HG03097 (cell line): ENCODE measurements around the gene MSL3B.

Experiments
- ATAC-seq: cut with Tn5 transposase; IDR thresholded peaks from one replicate; pipeline ENCODE4 v1.9.1; 2021; ENCODE audit not compliant: unreplicated experiment, low FRiP score

The MSL3B gene

DNA sequence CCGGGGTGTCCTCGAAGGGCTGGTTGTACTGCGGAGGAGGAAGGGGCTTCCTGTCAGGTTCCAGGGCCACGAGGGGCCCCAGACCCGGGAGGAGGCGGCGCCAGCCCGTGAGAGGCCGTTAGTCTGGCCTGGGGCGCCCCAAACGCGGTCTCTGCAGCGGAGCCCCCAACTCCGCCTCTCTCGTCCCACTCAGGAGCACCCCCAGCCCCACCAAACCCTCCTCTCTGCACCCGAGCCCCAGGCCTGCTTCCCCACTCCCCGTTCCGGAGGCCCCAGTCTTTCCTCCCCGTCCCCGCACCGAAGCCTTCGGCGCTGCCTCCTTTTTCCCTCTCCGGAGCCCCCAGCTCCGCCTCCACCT, 14.3 kb downstream of the MSL3B start:
- ATAC-seq = no peak

DNA sequence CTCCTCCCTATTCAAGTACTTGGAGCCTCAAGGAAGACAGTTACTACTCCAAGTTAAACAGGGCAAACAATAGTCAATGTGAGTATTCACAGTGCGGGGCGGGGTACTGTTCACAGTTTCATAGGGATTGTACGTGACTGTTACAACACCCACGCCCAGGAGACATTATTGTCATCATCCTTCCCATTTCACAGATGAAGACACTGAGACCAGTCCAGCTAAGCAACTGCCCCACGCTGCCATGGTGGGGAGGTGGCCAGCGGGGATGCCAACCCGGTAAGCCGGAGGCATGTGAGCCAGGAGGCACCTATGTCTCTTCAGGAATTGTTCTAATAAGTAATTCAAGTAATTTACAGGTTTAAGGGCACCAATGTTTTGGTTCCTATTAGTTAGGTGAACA, 14.8 kb downstream of the MSL3B start:
- ATAC-seq = no peak

DNA sequence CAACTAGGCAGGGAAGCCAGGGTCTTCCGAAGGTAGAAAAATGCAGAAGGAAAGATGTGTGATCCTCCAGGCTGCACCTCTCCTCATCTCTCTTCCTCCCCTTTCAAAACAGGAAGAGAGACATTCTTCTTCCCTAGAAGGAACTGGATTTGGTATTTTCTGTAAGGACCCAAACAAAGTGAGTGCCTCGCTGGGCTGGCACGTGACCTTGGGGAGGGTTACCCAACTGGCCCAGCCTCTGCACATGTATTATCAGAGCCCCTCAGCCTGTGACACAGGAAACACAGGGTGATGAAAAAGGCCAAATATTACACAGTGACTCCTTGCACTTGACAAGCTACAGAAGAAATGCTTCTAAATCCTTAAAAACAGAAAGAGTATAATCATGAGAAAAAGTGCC, 16.1 kb downstream of the MSL3B start:
- no peak for ATAC-seq

DNA sequence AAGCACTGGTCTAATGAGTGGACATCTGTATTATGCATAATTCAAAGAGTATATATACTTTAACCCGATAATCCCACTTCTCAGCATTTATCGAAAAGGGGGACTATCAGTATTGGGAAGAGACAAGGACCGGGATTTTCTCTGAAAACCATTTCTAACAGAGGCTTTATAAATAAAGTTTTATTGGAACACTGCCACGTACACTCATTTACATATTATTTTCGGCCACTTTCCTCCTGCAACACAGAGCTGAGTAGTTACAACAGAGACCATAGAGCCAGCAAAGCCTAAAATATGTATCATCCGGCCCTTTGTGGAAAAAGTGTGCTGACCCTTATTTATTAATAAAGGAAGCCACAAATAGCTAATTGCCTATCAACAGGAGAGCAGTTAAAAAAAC, 17.0 kb downstream of the MSL3B start:
- ATAC-seq = no peak

DNA sequence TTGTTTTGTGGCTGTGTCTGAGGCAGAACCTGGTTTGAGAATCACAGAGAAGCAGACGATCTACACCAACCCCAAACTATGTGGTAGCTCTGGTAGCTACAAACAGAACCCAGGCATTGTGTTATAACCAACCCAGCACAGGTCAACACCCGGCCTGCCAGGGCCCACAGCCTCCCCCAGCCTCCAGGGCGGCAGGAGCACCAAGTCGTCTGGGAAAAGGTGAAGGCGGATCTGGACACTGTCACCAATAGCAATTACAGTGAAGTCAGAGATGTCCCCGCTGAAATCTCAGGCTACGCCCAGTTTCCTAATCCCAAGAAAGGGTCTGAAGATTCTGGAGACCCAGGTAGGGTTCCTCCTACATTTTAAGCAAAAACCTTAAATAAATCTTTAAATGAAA, 17.4 kb downstream of the MSL3B start:
- no peak for ATAC-seq

DNA sequence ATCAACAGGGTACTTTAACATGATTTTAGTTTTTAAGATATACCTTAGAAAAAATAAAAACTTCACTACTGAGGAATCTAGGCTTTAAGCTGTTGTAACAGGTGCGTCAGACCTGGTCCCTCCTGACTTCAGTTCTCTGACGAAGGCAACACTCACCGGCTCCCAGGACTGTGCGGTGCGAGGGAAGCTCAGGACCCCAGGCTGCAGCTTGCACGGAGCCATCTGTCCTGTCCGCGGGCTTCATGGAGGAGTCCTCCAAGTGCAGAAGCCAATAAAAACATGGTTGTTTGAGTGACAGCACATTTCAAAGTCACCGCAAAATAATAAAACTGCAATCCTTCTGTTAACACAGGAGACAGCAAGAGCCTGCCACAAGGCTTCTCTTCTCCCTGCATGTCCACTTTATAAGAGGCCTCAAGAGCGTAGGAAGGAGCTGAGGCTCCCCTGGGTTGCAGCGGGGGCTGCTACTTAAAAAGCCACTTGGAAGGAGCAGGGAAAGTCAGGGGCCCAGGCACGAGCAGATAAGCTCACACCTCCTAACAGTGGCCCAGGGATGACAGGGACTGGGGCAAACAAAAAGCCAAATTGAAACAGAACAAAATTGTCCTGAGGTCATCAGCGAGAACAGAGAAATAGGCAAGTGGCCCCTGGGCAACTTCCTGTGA, 18.4 kb downstream of the MSL3B start:
- ATAC-seq = no peak

DNA sequence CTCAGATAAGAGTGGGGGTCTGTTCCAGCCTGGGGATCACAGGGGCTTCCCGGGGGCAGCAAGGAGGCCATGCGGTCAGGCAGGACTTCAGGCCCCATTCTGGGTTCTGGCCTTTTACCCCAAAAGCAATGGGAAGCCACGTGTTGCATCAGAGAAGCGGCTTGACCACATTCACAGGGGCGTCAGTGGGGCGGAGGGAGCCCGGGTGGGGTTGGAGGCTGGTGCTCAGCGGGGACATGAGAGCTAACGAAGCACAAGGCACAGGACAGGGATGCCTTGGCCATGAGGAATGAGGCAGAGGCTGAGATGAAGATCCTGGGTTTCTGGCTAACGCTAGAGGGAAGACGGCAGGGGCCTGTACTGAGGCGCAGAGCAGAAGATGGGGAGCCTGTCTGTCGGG, 19.9 kb downstream of the MSL3B start:
- ATAC-seq = no peak

DNA sequence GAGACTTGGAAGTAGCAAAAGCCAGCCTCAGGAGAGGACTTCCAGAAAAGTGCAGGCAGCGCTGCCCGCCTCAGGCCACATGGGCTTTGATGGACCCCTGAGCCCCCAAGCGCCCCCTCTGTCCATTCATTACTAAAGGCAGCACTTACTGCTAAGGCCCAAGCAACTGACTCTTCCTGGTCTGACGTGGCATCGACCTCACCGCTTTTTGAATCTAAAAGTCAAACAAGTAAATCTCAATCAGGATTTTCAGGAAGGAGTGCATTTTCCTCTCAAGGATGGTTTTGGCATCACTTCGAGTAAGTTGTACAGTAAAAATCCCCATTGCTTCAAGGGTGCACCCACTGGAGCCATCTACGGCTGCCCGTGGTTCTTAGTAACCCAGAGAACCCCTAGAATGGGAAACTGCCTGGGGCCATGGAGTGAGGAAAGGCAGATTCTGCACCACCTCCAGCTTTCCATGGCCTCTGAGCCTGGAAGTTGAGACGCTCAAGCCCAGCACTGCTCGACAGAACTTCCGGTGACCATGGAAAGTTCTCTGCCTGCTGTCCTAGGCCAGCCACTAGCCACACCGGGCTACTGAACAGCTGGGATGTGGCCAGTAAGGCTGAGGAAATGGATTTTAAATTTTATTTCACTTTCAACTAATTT, 20.8 kb downstream of the MSL3B start:
- no peak for ATAC-seq

DNA sequence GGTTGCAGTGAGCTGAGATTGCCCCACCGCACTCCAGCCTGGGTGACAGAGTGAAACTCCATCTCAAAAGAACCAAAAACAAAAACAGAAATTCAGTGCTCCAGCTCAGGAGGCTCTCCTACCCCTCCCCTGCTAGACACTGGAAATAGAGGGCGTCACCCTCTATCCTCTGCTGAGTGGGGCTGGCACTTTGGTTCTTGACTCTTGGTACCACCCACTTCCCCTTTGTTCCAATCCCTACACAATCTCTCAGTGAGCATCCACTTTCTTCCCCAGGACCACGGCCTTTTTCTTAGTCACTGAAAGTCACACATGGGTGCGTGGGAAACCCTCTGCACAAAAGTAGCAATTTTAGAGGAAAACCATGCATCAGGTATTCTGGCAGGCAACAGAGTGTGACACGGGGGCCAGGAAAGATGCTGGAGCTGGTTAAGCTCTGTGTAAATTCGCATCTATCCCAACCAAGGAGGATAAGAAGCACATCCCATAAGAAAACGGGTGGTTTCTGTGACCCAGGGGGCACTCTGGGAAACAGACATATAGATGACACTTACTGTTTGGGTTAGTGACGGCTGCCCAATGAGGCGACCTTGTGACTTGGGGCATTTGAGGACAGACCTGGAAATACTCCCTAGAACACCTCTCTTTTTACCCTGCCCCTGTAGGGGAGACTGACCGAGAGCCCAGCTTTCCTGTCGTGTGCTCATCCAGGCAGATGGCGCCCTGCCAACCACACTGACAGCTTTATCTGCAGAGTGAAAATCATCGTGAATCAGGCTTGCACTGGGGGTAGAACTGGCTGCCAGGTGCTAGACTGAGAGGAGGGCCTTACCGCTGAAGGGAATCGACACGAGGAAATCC, 21.6 kb downstream of the MSL3B start:
- ATAC-seq = no peak

DNA sequence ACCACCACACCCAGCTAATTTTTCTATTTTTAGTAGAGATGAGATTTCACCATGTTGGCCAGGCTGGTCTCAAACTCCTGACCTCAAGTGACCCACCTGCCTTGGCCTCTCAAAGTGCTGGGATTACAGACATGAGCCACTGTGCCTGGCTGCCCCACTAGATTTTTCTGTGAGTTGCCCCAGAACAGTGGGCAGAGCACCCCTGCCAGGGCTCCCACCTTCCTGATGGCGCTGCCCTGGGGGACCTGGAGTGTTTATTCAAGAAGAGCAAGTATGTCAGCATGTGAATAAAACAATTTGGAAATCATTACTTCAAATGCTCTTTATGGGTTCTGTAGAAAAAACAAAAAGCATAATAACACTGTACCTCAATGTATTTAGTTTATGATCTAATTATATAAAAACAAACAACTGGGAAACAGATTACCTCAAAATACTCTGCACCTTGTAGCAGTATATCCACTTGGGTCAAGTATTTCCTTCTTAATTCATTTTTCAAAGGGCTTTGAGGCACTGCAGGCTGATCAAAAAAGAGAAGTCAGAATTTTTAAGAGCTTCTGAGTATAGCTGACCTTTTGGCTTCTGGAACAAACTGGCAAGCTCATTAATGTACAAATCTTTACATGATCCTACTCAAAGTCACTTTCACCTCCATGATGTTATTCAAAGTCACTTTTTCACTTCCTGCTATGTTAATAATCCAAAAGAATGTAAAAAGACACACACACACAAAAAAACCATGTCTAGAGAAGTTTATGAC, 22.7 kb downstream of the MSL3B start:
- ATAC-seq = no peak

DNA sequence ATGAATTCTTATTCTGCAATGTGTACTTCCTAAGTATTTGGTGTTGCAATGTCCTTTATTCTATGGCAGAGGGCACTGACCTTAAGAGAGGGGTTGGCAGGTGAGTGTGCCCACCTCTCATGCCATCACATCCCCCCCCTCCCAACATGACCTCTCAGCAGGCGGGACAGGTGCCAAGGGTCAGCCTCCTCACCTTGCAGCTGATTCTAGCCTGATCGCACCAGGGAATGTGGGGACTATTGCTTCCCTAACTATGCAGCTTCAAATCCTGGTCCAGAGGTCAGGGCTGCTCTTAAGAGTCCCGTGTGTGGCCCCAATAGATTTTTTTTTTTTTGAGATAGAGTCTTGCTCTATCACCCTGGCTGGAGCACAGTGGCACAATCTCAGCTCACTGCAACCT, 23.4 kb downstream of the MSL3B start:
- ATAC-seq = no peak

DNA sequence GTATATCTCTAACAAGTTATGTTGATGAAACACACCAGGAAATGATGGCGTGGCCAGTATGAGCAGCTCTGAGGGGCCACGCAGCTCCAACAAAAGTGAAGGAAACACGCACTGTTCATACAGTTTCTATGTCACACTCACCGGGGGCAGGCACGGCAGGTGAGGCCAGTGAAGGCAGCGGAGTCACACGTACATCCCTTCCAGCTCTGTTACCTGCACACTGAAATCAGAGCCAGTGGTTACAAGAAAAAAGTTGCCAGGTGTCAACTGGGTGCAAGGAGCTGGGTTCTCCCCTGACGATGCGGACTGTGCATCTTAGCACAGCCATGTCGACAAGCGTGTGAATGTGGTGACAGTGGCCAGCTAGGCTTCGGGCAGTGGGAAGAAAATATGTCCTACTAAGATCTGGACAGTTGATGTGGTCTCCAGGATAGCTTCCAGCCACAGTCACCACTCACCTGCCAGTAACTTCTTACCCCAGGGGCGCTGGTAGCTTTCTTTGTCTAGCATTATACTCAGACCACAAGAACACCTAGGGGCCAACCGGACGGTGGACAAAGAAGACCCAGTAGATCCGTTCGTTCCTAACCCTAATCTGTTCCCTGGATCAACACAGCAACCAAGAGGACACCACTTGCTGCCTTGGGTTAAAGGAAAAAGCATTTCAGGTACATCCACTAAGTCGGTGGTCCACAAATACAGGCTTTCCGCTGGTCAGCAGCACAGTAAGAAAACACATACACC, 23.9 kb downstream of the MSL3B start:
- no peak for ATAC-seq

DNA sequence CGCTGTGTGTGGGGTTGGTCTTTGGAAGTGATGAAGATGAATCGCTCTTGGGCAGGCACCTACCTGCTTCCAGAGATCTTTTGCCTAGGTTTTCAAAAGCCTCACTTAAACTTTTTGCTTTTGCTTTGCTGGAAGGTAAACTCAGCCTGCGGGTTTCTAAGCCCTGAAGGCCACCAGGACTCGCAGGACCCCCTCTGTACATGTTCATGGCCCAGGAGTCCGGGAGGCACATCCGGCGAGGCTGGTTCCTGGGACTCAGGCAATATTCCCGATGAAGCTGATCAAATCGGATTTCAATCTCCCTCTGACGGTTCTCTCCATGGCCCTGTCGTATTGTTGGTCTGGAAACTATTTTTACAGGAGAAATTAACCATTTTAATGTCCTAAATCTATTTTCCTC, 27.0 kb downstream of the MSL3B start:
- no peak for ATAC-seq

DNA sequence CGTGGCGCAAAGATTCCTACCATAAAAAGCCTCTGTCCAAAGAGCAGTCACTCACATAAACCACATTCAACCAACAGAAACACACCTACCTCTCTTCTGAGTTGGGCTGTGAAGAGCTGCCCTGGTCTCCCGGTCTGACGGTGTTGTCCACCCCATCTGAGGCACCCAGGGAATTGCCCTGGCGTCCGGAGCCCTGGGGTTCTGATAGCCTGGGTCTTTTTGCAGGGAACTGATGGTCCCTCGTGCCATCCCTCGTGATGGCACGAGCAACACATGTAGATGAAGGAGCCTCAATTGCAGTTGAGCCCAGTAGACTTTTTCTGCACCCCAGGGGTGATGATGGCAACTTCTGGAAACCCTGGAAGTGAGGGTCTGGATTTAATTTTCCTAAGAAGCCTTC, 27.7 kb downstream of the MSL3B start:
- ATAC-seq = no peak

DNA sequence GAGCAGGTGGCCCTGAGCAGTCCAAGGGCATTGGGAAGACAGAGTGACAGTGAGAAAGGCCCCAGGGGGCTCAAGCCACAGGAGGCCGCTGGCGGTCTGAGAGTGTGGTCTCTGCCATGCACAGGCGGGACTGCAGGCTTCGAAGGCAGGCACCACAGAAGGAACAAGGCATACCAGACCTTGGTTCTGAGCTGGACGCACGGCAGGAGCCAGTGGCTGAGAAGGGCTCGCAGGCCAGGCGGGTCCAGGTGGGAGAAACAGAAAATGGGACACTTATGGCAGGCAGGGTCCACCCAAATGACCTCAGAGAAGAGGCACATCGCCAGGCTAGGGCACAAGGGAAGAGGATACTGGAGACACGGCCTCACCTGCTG, 28.8 kb downstream of the MSL3B start:
- ATAC-seq = no peak

DNA sequence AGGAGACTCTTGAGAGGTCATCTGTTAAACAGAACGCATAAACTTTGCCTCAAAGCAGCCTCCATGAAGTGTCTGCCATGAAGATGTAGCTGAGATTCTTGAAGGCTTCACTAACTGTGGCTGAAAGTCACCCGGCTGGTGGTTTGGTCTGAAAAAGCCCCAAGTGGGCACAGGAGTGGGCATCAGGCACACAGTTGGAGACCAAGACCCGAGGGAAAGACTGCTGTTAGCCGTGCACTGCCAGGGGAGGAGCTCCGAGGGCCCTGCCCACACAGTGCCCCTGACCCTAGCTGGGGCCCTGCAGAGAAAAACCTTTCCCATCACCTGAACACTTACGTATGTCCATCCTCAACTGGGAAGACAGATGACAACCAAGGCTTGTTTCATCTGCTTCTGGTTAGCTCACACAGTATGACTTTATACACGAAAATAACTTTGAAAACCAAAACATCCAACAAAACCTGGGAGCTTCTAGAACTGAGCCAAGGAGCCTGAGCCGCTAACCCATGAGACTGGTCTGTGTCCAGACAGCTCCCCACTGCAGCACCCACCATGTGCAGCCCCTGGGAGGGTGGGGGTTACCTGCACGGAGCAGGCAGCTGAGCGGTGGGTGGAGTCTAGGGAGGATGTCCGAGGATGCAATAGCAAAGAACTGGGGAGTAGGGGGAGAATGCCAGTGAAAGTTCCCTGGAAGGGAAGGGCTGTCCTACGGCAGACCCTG, 29.3 kb downstream of the MSL3B start:
- no peak for ATAC-seq

DNA sequence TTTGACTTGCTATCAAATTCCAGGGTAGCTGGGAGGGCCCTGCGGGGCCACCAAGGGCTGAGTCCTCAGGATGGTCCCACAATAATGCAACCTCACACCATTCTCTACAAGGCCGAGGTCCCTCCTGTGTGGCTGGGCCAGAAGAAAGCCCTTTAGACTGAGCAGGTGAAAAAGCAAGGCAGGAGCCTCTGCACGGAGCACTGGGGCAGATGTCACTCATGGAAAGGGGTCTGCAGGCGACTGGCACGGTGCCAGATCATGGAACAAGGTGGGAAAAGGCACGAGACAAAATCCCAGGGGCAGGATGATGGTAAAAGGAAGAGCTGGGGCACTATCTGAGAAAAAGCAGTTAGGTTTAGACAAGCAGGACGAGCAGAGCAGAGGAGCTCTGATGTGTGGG, 29.9 kb downstream of the MSL3B start:
- no peak for ATAC-seq

DNA sequence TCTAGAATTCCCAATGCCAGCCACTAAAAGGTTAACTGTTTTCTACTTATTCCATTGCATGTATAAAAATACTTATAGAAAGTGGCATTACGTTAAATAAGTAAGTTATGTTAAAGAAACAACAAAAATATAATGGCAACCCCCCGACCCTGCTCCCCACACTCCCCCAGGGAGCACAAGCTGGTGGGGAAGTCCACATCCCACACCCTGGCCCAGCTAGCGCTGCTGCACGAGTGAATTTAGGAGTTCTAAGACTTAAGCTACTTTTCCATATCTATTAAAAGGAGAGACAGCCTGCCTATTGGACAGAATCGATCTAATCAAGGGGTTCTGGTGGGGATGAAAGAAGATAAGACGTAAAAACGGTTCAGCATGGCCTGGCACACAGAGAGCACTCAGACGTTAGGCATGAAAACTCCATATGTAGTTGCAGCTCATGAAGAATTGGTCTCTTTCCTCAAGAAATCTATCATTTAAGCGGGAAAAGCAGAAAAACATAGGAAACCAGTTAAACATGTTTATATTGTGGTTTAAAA, 30.4 kb downstream of the MSL3B start:
- no peak for ATAC-seq

DNA sequence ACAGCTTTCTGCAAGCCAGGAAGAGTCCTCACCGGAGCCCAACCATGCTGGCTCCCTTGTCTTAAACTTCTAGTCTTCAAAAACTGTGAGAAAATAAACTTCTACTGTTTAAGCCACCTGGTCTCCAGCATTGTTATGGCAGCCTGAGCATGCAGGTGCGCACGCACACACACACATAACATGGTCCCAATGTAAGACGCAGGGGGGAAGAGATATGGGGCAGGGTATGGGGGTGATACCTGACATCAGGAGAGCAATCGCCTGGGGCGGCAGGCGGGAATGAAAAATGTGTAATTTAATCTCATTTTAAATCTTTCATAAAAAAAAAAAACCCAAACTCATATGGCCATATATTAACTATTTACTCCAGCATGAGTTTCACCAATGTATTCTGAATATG, 31.8 kb downstream of the MSL3B start:
- ATAC-seq = no peak
